Right atrium auricular region (tissue), 2 donors: Measurements from ENCODE around the gene SAMD14. TPM values are rescaled to one million over a fixed set of nuclear protein-coding genes. Genes with fewer than 3 reads are reported as not detected.

ENCODE experiments used
- DNase-seq: peaks from one replicate; pipeline ENCODE4 v3.0.0-alpha.2; 2019; ENCODE audit warnings: low spot score
- H3K27ac ChIP-seq, 2 donors: fragments of 200-600 bp; sonication (generic); 1 replicate in 1 of 2; 2 replicates in 1 of 2; pipeline ENCODE4 v1.5.1; 2016 to 2019
- H3K27me3 ChIP-seq, 2 donors: fragments of 200-600 bp; sonication (generic); one replicate each; pipeline versions ENCODE4 v1.5.1 to v1.6.0; 2017 to 2019
- H3K36me3 ChIP-seq: fragments of 200-600 bp; sonication (generic); one replicate; pipeline ENCODE4 v1.5.1; 2016
- H3K4me1 ChIP-seq, 2 donors: fragments of 200-600 bp; sonication (generic); one replicate each; pipeline versions ENCODE4 v1.5.1 to v1.6.0; 2017 to 2019
- H3K4me3 ChIP-seq, 2 donors: fragments of 200-600 bp; sonication (generic); 1 replicate in 1 of 2; 2 replicates in 1 of 2; pipeline ENCODE4 v1.5.1; 2017 to 2019; ENCODE audit warnings: mild to moderate bottlenecking in 1 of 2, moderate library complexity in 1 of 2
- H3K9me3 ChIP-seq, 2 donors: fragments of 200-600 bp; sonication (generic); one replicate each; pipeline ENCODE4 v1.5.1; 2019
- CTCF ChIP-seq, 2 donors: fragments of 200-600 bp; sonication (generic); IDR thresholded peaks; one replicate each; pipeline ENCODE4 v1.5.1; 2019; ENCODE audit warnings: antibody characterized with exemption in 2 of 2
- total RNA-seq, 2 donors: library from RNA; depleted of rRNA; stranded (reverse); fragments of >200 nt; gene quantifications; one replicate each; pipeline ENCODE4 v1.1.0, GENCODE V29; 2016

SAMD14 gene
- total RNA-seq, 2 donors from 2014 or later: 0.78 to 1.1 TPM

- H3K36me3 ChIP-seq: no peaks in the 10 kb centered on the region
- peaks cover 0 to 63% of the 10 kb centered on the region in 2 donors for H3K4me1 ChIP-seq
- TF ChIP-seq CTCF (IDR thresholded peaks at IDR 0.05): no peak
- H3K4me3 ChIP-seq: no peak overlapping the region
- H3K27me3 ChIP-seq: no peaks in the 10 kb centered on the region
- peak; percentile 68 for DNase-seq
- H3K27ac ChIP-seq: peak overlapping the region; percentile 27 to 100
- H3K9me3 ChIP-seq: no peaks in the 10 kb centered on the region
These were observed 14.2 kb downstream of the SAMD14 start for GRCh38 chr17:50115756-50116155.

- Histone ChIP-seq H3K9me3 (no peaks in the 10 kb centered on the region), H3K4me3 (no peak overlapping the region), H3K27ac (peak overlapping the region; percentile 94 to 100), H3K36me3 (peaks cover 8% of the 10 kb centered on the region), H3K4me1 (peaks cover 0 to 70% of the 10 kb centered on the region in 2 donors), H3K27me3 (no peaks in the 10 kb centered on the region)
- DNase-seq: no peak
- peak; percentile 51 to 73 for TF ChIP-seq CTCF (IDR thresholded peaks at IDR 0.05)
These were observed 15.1 kb downstream of the SAMD14 start for GRCh38 chr17:50114849-50115357.

- TF ChIP-seq CTCF (IDR thresholded peaks at IDR 0.05): no peak
- H3K4me1 ChIP-seq: peaks cover 0 to 70% of the 10 kb centered on the region in 2 donors
- DNase-seq: no peak
These were observed 15.6 kb downstream of the SAMD14 start for GRCh38 chr17:50114401-50114800.

GRCh38 chr17:50113624-50114320 lies 16.2 kb downstream of the SAMD14 start:
- TF ChIP-seq CTCF (IDR thresholded peaks at IDR 0.05): no peak
- peaks cover 0 to 70% of the 10 kb centered on the region in 2 donors for H3K4me1 ChIP-seq

More at GRCh38 chr17:50114401-50114800, 15.6 kb downstream of the SAMD14 start:
- H3K27me3 ChIP-seq: no peaks in the 10 kb centered on the region
- H3K4me3 ChIP-seq: no peak overlapping the region
- H3K36me3 ChIP-seq: peaks cover 13% of the 10 kb centered on the region
- H3K9me3 ChIP-seq: no peaks in the 10 kb centered on the region
- H3K27ac ChIP-seq: peak overlapping the region; percentile 94 to 100

GRCh38 chr17:50112694-50113093 lies 17.3 kb downstream of the SAMD14 start:
- Histone ChIP-seq H3K27me3 (no peaks in the 10 kb centered on the region), H3K27ac (peak overlapping the region; percentile 94 to 100), H3K4me3 (no peak overlapping the region), H3K36me3 (peaks cover 31% of the 10 kb centered on the region), H3K4me1 (peaks cover 0 to 64% of the 10 kb centered on the region in 2 donors), H3K9me3 (no peaks in the 10 kb centered on the region)
- TF ChIP-seq CTCF (IDR thresholded peaks at IDR 0.05): no peak
- no peak for DNase-seq

More at GRCh38 chr17:50113624-50114320, 16.2 kb downstream of the SAMD14 start:
- H3K36me3 ChIP-seq: peaks cover 20% of the 10 kb centered on the region
- H3K4me3 ChIP-seq: no peak overlapping the region
- peak overlapping the region; percentile 94 to 100 for H3K27ac ChIP-seq
- no peaks in the 10 kb centered on the region for H3K9me3 ChIP-seq
- no peaks in the 10 kb centered on the region for H3K27me3 ChIP-seq
- DNase-seq: no peak
